Measurements from ENCODE around the gene STK10.

STK10 gene

GRCh38 chr5:172097356-172097755 lies 90.7 kb downstream of the STK10 start:
- H3K9me3 ChIP-seq (ENCODE audit: control insufficient read depth in 2 of 2, low read length in 2 of 2), result no peaks in the 10 kb centered on the region
- H3K9ac ChIP-seq (ENCODE audit: low read length in 2 of 2), result peak overlapping the region in 1 of 2 donors; percentile 29
- no peaks in the 10 kb centered on the region for H3K27me3 ChIP-seq (ENCODE audit: control insufficient read depth in 1 of 2, insufficient read depth in 2 of 2, low read length in 2 of 2)
- H3K4me3 ChIP-seq (ENCODE audit: low read length in 2 of 2), result peak overlapping the region in 1 of 2 donors; percentile 55
- H3K27ac ChIP-seq (ENCODE audit: low read length), result peak overlapping the region; percentile 31
- H3K36me3 ChIP-seq (ENCODE audit: control insufficient read depth in 2 of 2, insufficient read depth in 2 of 2, low read length in 2 of 2), result peaks cover 0 to 2% of the 10 kb centered on the region in 2 donors
- peaks cover 15% of the 10 kb centered on the region for H3K4me1 ChIP-seq (ENCODE audit: control insufficient read depth, insufficient read depth, low read length)

GRCh38 chr5:172096207-172096940 lies 91.7 kb downstream of the STK10 start:
- Histone ChIP-seq H3K4me1 (ENCODE audit: control insufficient read depth, insufficient read depth, low read length) (peaks cover 10% of the 10 kb centered on the region), H3K27ac (ENCODE audit: low read length) (no peak overlapping the region), H3K36me3 (ENCODE audit: control insufficient read depth in 2 of 2, insufficient read depth in 2 of 2, low read length in 2 of 2) (peaks cover 0 to 5% of the 10 kb centered on the region in 2 donors), H3K9me3 (ENCODE audit: control insufficient read depth in 2 of 2, low read length in 2 of 2) (no peaks in the 10 kb centered on the region), H3K9ac (ENCODE audit: low read length in 2 of 2) (no peak overlapping the region), H3K4me3 (ENCODE audit: low read length in 2 of 2) (no peak overlapping the region), H3K27me3 (ENCODE audit: control insufficient read depth in 1 of 2, insufficient read depth in 2 of 2, low read length in 2 of 2) (no peaks in the 10 kb centered on the region)

DNA sequence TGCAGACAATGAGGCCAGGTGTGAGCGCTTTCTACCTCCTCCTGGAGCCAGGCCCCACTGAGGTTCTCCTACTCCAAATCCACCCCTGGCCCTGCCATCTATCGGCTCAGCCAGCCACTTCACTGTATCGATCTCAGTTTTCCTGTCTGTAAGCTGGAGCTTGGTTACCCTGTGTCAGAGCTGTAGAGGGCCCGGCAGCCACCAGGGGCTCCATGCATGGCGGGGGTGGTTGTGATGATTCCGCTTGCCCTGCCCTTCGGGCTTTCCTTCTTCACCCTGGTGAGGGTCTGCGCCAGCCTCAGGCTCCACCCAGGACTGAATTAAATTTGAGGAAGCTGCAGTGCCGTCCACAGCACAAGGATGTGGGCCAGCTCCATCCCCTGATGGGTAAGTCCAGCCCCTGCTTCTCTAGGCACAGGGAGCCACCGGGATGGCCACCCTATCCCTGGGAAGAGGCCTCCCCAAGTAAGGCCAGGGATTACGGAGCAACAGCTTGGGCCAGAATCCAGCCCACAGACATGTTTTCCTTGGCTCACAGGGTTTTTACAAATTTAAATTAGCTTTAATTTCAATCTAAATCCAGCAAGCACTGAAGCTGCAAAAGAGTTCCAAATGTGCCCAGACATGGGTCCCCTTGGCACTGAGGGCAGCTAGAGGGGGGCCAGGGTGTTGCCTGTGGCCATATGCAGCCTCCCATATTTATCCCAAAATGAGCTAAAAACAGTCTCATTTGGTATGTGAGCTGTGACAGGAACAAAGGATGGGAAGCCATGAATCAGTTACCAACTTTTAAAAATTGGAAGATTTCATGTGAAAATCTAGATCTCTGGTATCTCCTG lies 92.4 kb downstream of the STK10 start:
- Histone ChIP-seq H3K27me3 (ENCODE audit: control insufficient read depth in 1 of 2, insufficient read depth in 2 of 2, low read length in 2 of 2) (no peaks in the 10 kb centered on the region), H3K36me3 (ENCODE audit: control insufficient read depth in 2 of 2, insufficient read depth in 2 of 2, low read length in 2 of 2) (peaks cover 0 to 5% of the 10 kb centered on the region in 2 donors), H3K4me3 (ENCODE audit: low read length in 2 of 2) (no peak overlapping the region), H3K27ac (ENCODE audit: low read length) (no peak overlapping the region), H3K4me1 (ENCODE audit: control insufficient read depth, insufficient read depth, low read length) (peaks cover 13% of the 10 kb centered on the region), H3K9me3 (ENCODE audit: control insufficient read depth in 2 of 2, low read length in 2 of 2) (no peaks in the 10 kb centered on the region), H3K9ac (ENCODE audit: low read length in 2 of 2) (no peak overlapping the region)

- H3K27ac ChIP-seq (ENCODE audit: low read length), result no peak overlapping the region
- peaks cover 7% of the 10 kb centered on the region in 2 donors for H3K36me3 ChIP-seq (ENCODE audit: control insufficient read depth in 2 of 2, insufficient read depth in 2 of 2, low read length in 2 of 2)
- no peak overlapping the region for H3K9ac ChIP-seq (ENCODE audit: low read length in 2 of 2)
- H3K4me1 ChIP-seq (ENCODE audit: control insufficient read depth, insufficient read depth, low read length), result peaks cover 13% of the 10 kb centered on the region
- no peaks in the 10 kb centered on the region for H3K9me3 ChIP-seq (ENCODE audit: control insufficient read depth in 2 of 2, low read length in 2 of 2)
- H3K27me3 ChIP-seq (ENCODE audit: control insufficient read depth in 1 of 2, insufficient read depth in 2 of 2, low read length in 2 of 2), result no peaks in the 10 kb centered on the region
- H3K4me3 ChIP-seq (ENCODE audit: low read length in 2 of 2), result no peak overlapping the region
Observed at GRCh38 chr5:172093965-172094364, 94.1 kb downstream of the STK10 start.

DNA sequence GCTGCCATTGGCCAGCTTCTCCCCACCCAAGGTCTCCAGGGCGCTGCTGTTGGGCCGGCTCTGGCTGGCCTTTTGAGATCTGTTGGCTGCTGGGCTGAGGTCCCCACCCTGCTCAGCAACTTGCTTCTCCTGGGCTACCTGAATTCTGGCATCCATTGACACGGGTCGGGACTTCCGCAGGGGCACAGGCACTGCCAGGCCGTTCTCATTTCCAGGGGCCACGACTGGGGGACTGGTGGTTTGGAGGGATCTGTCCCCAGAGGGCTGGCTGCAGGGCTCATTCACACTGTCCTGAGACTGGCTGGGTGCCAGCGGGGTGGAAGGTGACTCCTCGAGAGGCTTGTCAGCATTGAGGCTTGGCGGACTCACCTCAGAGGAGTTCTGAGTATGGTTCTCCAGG lies 94.5 kb downstream of the STK10 start:
- Histone ChIP-seq H3K4me3 (ENCODE audit: low read length in 2 of 2) (no peak overlapping the region), H3K4me1 (ENCODE audit: control insufficient read depth, insufficient read depth, low read length) (peaks cover 13% of the 10 kb centered on the region), H3K27ac (ENCODE audit: low read length) (no peak overlapping the region), H3K9ac (ENCODE audit: low read length in 2 of 2) (no peak overlapping the region), H3K36me3 (ENCODE audit: control insufficient read depth in 2 of 2, insufficient read depth in 2 of 2, low read length in 2 of 2) (peaks cover 7% of the 10 kb centered on the region in 2 donors), H3K9me3 (ENCODE audit: control insufficient read depth in 2 of 2, low read length in 2 of 2) (no peaks in the 10 kb centered on the region), H3K27me3 (ENCODE audit: control insufficient read depth in 1 of 2, insufficient read depth in 2 of 2, low read length in 2 of 2) (no peaks in the 10 kb centered on the region)

DNA sequence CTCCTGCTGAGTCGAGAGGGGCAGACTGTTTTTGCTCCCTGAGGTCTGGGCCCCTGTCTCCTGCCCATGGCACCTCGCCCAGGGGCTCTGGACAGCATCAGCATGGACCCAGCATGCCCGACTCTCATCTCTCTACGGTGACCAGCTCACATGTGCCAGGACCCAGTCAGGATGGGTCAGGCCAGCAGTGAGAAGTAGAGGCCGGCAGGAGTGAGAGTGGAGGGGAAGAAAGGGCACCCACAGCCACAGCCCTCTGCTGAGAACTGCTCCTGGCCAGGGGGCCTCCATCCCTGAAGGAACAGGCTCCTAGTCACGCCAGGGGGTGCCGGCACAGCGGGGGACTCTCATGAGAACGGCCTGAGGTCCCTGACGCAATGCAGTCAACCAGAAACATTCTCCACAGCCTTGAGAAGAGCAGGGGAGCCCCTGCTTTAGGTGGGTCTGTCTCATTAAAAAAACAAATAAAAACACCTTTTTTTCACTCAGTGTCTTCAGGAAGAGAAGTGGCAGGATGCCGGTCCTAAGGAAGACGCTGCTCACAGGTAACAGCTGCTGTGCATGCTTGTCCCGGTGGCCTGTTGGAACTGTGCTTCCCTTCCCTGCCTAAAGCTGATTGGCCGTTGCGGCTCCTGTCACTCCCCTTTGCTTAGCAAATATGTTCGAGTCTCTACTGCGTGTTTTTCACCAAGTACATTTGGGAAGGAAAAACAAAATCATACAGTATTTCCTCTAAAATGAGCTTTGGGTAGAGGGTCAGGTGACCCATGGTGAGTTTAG lies 95.9 kb downstream of the STK10 start:
- Histone ChIP-seq H3K27ac (ENCODE audit: low read length) (no peak overlapping the region), H3K36me3 (ENCODE audit: control insufficient read depth in 2 of 2, insufficient read depth in 2 of 2, low read length in 2 of 2) (peaks cover 7% of the 10 kb centered on the region in 2 donors)

GRCh38 chr5:172090976-172091547 lies 97.0 kb downstream of the STK10 start:
- H3K27me3 ChIP-seq (ENCODE audit: control insufficient read depth in 1 of 2, insufficient read depth in 2 of 2, low read length in 2 of 2), result no peaks in the 10 kb centered on the region
- no peak overlapping the region for H3K27ac ChIP-seq (ENCODE audit: low read length)
- peaks cover 3% of the 10 kb centered on the region for H3K4me1 ChIP-seq (ENCODE audit: control insufficient read depth, insufficient read depth, low read length)
- no peak overlapping the region for H3K9ac ChIP-seq (ENCODE audit: low read length in 2 of 2)
- H3K9me3 ChIP-seq (ENCODE audit: control insufficient read depth in 2 of 2, low read length in 2 of 2), result no peaks in the 10 kb centered on the region
- peaks cover 7% of the 10 kb centered on the region in 2 donors for H3K36me3 ChIP-seq (ENCODE audit: control insufficient read depth in 2 of 2, insufficient read depth in 2 of 2, low read length in 2 of 2)
- H3K4me3 ChIP-seq (ENCODE audit: low read length in 2 of 2), result no peak overlapping the region

More for the DNA sequence above, 95.9 kb downstream of the STK10 start:
- Histone ChIP-seq H3K27me3 (ENCODE audit: control insufficient read depth in 1 of 2, insufficient read depth in 2 of 2, low read length in 2 of 2) (no peaks in the 10 kb centered on the region), H3K9ac (ENCODE audit: low read length in 2 of 2) (no peak overlapping the region), H3K4me1 (ENCODE audit: control insufficient read depth, insufficient read depth, low read length) (peaks cover 6% of the 10 kb centered on the region), H3K9me3 (ENCODE audit: control insufficient read depth in 2 of 2, low read length in 2 of 2) (no peaks in the 10 kb centered on the region), H3K4me3 (ENCODE audit: low read length in 2 of 2) (no peak overlapping the region)

GRCh38 chr5:172089298-172090117 lies 98.5 kb downstream of the STK10 start:
- Histone ChIP-seq H3K27ac (ENCODE audit: low read length) (no peak overlapping the region), H3K4me1 (ENCODE audit: control insufficient read depth, insufficient read depth, low read length) (peaks cover 3% of the 10 kb centered on the region), H3K4me3 (ENCODE audit: low read length in 2 of 2) (no peak overlapping the region), H3K9ac (ENCODE audit: low read length in 2 of 2) (no peak overlapping the region), H3K9me3 (ENCODE audit: control insufficient read depth in 2 of 2, low read length in 2 of 2) (no peaks in the 10 kb centered on the region), H3K27me3 (ENCODE audit: control insufficient read depth in 1 of 2, insufficient read depth in 2 of 2, low read length in 2 of 2) (no peaks in the 10 kb centered on the region), H3K36me3 (ENCODE audit: control insufficient read depth in 2 of 2, insufficient read depth in 2 of 2, low read length in 2 of 2) (peaks cover 7% of the 10 kb centered on the region in 2 donors)

DNA sequence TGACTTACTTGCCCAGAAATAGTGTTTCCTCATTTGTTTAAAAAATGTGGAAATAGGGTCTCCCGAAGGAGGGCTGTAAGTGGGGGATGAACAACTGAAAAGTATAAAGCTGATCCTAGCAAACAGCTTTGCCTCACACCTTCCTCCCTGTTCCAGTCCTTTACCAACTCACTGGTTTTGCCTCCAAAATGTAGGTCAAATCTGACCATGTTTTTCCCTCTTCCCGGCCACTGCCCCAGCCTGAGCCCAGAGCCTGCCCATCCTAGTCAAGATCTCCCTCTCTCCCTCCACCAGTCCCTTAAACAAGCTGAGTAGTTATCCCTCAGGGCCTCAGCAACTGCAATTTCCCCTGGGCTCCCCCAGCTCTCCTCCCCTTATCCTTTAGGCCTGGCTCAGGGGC lies 99.2 kb downstream of the STK10 start:
- H3K36me3 ChIP-seq (ENCODE audit: control insufficient read depth in 2 of 2, insufficient read depth in 2 of 2, low read length in 2 of 2), result peaks cover 7% of the 10 kb centered on the region in 2 donors
- H3K4me3 ChIP-seq (ENCODE audit: low read length in 2 of 2), result no peak overlapping the region
- no peak overlapping the region for H3K9ac ChIP-seq (ENCODE audit: low read length in 2 of 2)
- no peaks in the 10 kb centered on the region for H3K9me3 ChIP-seq (ENCODE audit: control insufficient read depth in 2 of 2, low read length in 2 of 2)
- peaks cover 3% of the 10 kb centered on the region for H3K4me1 ChIP-seq (ENCODE audit: control insufficient read depth, insufficient read depth, low read length)
- no peak overlapping the region for H3K27ac ChIP-seq (ENCODE audit: low read length)
- H3K27me3 ChIP-seq (ENCODE audit: control insufficient read depth in 1 of 2, insufficient read depth in 2 of 2, low read length in 2 of 2), result no peaks in the 10 kb centered on the region

All from stomach smooth muscle (tissue), 2 donors.